GM20000 (cell line): ENCODE data around the gene LBP.
A peak's percentile ranks its signal among the peaks of the same experiment; 100 is the strongest.

Source experiments
- DNase-seq: peaks from one replicate; pipeline ENCODE4 v3.0.0; 2012; ENCODE audit warnings: low spot score
- CTCF ChIP-seq: IDR thresholded peaks from 2 replicates; pipeline ENCODE4 v1.5.1; 2012; ENCODE audit warnings: mild to moderate bottlenecking, control low read depth; ENCODE audit errors: extremely low read depth, missing control alignments

The LBP gene

GRCh38 chr20:38303908-38304379 lies 42.3 kb upstream of the LBP start, which contains the start of gene BPI:
Gene BPI, plus strand, starts transcription at chr20:38304156. Its CDS starts 68 bp downstream, at chr20:38304224.
- DNase-seq = no peak
- no peak for TF ChIP-seq CTCF

DNA sequence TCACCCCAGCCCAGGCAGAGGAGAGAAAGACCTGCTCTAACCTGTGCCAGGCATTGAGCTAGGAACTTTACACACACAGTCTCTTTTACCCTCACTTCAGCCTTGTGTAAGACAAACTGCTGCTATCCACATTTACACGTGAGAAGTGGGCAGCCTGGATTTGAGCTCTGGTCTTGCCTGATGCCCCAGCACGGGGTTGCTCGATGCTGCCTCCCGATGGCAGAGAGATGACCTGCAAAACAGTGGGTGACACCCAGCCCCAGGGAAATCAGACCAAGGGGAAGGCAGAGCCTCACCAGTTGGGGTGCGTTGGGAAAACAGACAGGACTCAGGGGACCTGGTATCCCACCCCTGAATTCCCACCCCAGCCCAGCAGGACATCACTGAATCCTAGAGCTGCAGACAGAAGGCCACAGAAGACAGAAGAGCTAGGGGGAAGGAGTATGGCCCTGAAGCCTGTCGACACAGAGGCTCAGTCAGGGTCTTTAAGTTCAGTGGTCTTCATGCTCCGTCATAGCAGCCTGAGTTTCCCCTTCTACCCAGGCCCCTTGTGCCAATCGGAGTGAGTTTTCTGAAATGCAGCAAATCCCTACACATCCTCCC lies 41.3 kb upstream of the LBP start:
- DNase-seq = peak; percentile 45

DNA sequence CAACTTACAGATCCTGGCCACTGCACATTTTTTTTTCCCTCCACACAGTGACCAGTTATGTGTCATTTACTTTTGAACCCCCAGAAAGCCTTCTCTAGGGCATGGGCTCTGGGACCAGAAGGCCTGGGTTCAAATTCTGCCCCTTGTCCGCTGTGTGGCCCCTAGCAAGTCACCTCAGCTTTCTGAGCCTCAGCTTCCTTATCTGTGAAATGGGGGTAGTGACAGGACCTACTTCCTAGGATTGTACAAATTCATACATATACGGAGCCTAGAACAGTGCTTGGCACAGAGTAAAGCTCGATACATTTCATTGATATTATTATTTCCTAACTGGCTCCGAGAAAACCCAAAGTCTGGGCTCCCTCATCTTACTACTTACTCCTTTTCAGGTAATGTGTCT lies 40.7 kb upstream of the LBP start:
- TF ChIP-seq CTCF = no peak
- DNase-seq = no peak

More for the DNA sequence above, 41.3 kb upstream of the LBP start:
- peak; percentile 24 for TF ChIP-seq CTCF

DNA sequence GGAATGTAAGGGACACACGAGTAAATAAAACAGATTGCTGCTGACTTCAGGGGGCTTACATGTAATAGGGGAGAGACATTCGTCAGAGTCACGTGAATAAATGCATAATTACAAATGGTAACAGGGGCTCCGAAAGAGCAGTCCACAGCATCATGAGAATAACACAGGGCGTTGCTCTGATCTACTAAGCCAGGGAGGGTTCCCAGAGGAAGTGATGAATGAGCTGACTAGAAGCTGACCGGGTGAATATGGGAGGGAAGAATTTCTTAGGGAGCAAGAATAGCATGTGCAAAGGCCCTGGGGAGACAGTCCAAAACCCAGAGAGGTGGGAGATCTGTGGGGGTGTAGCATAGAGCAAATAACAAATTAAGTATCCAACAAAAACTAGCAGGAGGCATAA lies 39.9 kb upstream of the LBP start:
- no peak for DNase-seq
- TF ChIP-seq CTCF = no peak

GRCh38 chr20:38307371-38308046 lies 38.8 kb upstream of the LBP start:
- no peak for TF ChIP-seq CTCF
- no peak for DNase-seq

GRCh38 chr20:38308047-38308438 lies 38.2 kb upstream of the LBP start:
- DNase-seq = no peak
- TF ChIP-seq CTCF = no peak

GRCh38 chr20:38308447-38308846 lies 37.8 kb upstream of the LBP start:
- no peak for DNase-seq
- no peak for TF ChIP-seq CTCF
